Small intestine (tissue), 7 donors: ENCODE data around the gene TMEM72. TPM values are rescaled to one million over a fixed set of nuclear protein-coding genes. Genes with fewer than 3 reads are reported as not detected.
A peak's percentile ranks its signal among the peaks of the same experiment; 100 is the strongest.

ENCODE experiments used
- DNase-seq, 2 donors: peaks; one replicate each; pipeline versions ENCODE4 v3.0.0 to v3.0.0-alpha.2; 2013
- FAIRE-seq: peaks from 2 replicates; lab custom pipeline; 2012; peaks lifted over from hg19 to GRCh38; lab: Jason Lieb, UNC
- H3K27ac ChIP-seq, 3 donors: one replicate each; pipeline ENCODE4 v1.5.1; 2013; ENCODE audit warnings: low read length in 2 of 3, mild to moderate bottlenecking in 2 of 3, control low read depth in 1 of 3, inconsistent platforms in 1 of 3, low read depth in 1 of 3, moderate library complexity in 1 of 3
- H3K27me3 ChIP-seq, 3 donors: one replicate each; pipeline ENCODE4 v1.6.1; 2013; ENCODE audit warnings: low read length in 3 of 3, inconsistent platforms in 1 of 3; ENCODE audit not compliant: control insufficient read depth in 3 of 3, insufficient read depth in 3 of 3
- H3K36me3 ChIP-seq, 3 donors: one replicate each; pipeline ENCODE4 v1.6.1; 2013; ENCODE audit warnings: low read length in 3 of 3, inconsistent platforms in 1 of 3, low read depth in 1 of 3, mild to moderate bottlenecking in 1 of 3, moderate library complexity in 1 of 3; ENCODE audit not compliant: control insufficient read depth in 3 of 3, insufficient read depth in 2 of 3
- H3K4me1 ChIP-seq, 3 donors: one replicate each; pipeline ENCODE4 v1.6.1; 2013; ENCODE audit warnings: low read length in 2 of 3, inconsistent platforms in 1 of 3, low read depth in 1 of 3, mild to moderate bottlenecking in 1 of 3, moderate library complexity in 1 of 3; ENCODE audit not compliant: control insufficient read depth in 3 of 3, insufficient read depth in 2 of 3
- H3K4me3 ChIP-seq, 3 donors: one replicate each; pipeline ENCODE4 v1.5.1; 2013; ENCODE audit warnings: low read length in 3 of 3, control low read depth in 1 of 3, inconsistent platforms in 1 of 3, low read depth in 1 of 3, mild to moderate bottlenecking in 1 of 3, moderate library complexity in 1 of 3
- H3K9me3 ChIP-seq, 2 donors: one replicate each; pipeline ENCODE4 v1.6.1; 2013; ENCODE audit warnings: low read depth in 1 of 2, low read length in 1 of 2; ENCODE audit not compliant: control insufficient read depth in 2 of 2, insufficient read depth in 1 of 2
- WGBS, 3 donors: extraction: QIAGEN DNeasy Blood & Tissue Kit; methylation state at CpG; one replicate each; pipeline ENCODE4 v1.1.7; 2013; 5-methylcytosine and 5-hydroxymethylcytosine counted together
- polyA plus RNA-seq, 4 donors: library from polyadenylated mRNA; stranded (reverse) in 3 of 4; unstranded in 1 of 4; fragments of 200-250 nt in 3 of 4; fragments of 120-200 nt in 1 of 4; gene quantifications; one replicate each; pipeline versions ENCODE4 v1.2.1 to v1.2.3, GENCODE V29; 2013
- donor health status: healthy with polysubstance abuse.
- donor health status: control.
- donor health status: control.
- donor health status: Bipolar disorder and iron deficiency.
- donor health status: healthy.

TMEM72 gene
- polyA plus RNA-seq, 4 donors, result 0.28 to 0.64 TPM; not detected in 2

GRCh38 chr10:44935966-44936295 is 24.8 kb downstream of the TMEM72 start:
- 48 to 53% (median 51%) methylated on average over 3 of the region's 3 CpGs for WGBS, 3 donors
- H3K27me3 ChIP-seq, result no peaks in the 10 kb centered on the region
- H3K36me3 ChIP-seq, result no peaks in the 10 kb centered on the region
- no peak overlapping the region for H3K27ac ChIP-seq
- no peaks in the 10 kb centered on the region for H3K9me3 ChIP-seq
- DNase-seq, result no peak
- no peak overlapping the region for H3K4me3 ChIP-seq
- peaks cover 0 to 7% (median 0%) of the 10 kb centered on the region in 3 donors for H3K4me1 ChIP-seq
- no peak for FAIRE-seq

GRCh38 chr10:44936314-44936975 is 25.3 kb downstream of the TMEM72 start:
- FAIRE-seq, result no peak
- DNase-seq, result no peak
- Histone ChIP-seq H3K4me3 (no peak overlapping the region), H3K4me1 (peaks cover 0 to 7% (median 0%) of the 10 kb centered on the region in 3 donors), H3K36me3 (no peaks in the 10 kb centered on the region), H3K27me3 (no peaks in the 10 kb centered on the region), H3K9me3 (no peaks in the 10 kb centered on the region), H3K27ac (no peak overlapping the region)
- WGBS, 3 donors, result 79 to 89% (median 88%) methylated on average over 7 of the region's 7 CpGs

GRCh38 chr10:44937196-44938005 is 26.3 kb downstream of the TMEM72 start:
- FAIRE-seq (no peak), DNase-seq (no peak)
- H3K4me3 ChIP-seq, result no peak overlapping the region
- no peaks in the 10 kb centered on the region for H3K27me3 ChIP-seq
- peaks cover 0 to 7% (median 0%) of the 10 kb centered on the region in 3 donors for H3K4me1 ChIP-seq
- 81 to 92% (median 86%) methylated on average over 9 of the region's 9 CpGs for WGBS, 3 donors
- no peak overlapping the region for H3K27ac ChIP-seq
- no peaks in the 10 kb centered on the region for H3K36me3 ChIP-seq
- H3K9me3 ChIP-seq, result no peaks in the 10 kb centered on the region

DNA sequence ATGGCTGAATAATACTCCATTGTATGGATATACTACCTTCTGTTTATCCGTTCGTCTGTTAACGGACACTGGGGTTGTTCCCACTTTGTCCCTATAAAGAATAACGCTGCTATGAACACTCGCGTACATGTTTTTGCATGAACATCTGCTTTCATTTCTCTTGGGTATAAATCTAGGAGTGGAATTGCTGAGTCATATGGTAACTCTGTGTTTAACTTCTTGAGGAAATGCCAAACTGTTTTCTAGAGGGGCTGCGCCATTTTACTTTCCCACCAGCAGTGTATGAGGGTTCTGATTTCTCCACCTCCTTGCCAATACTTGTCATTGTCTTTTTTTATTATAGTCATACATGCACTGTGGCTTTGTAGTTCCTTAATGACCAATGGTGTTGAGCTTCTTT is 27.8 kb downstream of the TMEM72 start:
- Histone ChIP-seq H3K36me3 (no peaks in the 10 kb centered on the region), H3K9me3 (no peaks in the 10 kb centered on the region), H3K27ac (no peak overlapping the region), H3K4me1 (no peaks in the 10 kb centered on the region), H3K27me3 (no peaks in the 10 kb centered on the region), H3K4me3 (no peak overlapping the region)
- 88 to 97% (median 94%) methylated on average over 7 of the region's 7 CpGs for WGBS, 3 donors
- FAIRE-seq (no peak), DNase-seq (no peak)

GRCh38 chr10:44939691-44940401 is 28.7 kb downstream of the TMEM72 start:
- Histone ChIP-seq H3K27ac (no peak overlapping the region), H3K9me3 (no peaks in the 10 kb centered on the region)
- peak; percentile 84 for FAIRE-seq

GRCh38 chr10:44944354-44944753 is 33.2 kb downstream of the TMEM72 start:
- Histone ChIP-seq H3K36me3 (no peaks in the 10 kb centered on the region), H3K27me3 (no peaks in the 10 kb centered on the region), H3K27ac (no peak overlapping the region), H3K9me3 (no peaks in the 10 kb centered on the region), H3K4me3 (no peak overlapping the region), H3K4me1 (peaks cover 0 to 20% (median 1%) of the 10 kb centered on the region in 3 donors)
- WGBS, 3 donors, result 0 to 83% (median 33%) methylated on average over 1 of the region's 1 CpG
- DNase-seq (no peak), FAIRE-seq (no peak)

More at GRCh38 chr10:44939691-44940401, 28.7 kb downstream of the TMEM72 start:
- Histone ChIP-seq H3K4me3 (no peak overlapping the region), H3K27me3 (no peaks in the 10 kb centered on the region), H3K4me1 (no peaks in the 10 kb centered on the region), H3K36me3 (no peaks in the 10 kb centered on the region)
- DNase-seq, result peak; percentile 58 to 70
- WGBS, 3 donors, result 67 to 82% (median 79%) methylated on average over 7 of the region's 7 CpGs

- Histone ChIP-seq H3K36me3 (peaks cover 0 to 2% (median 0%) of the 10 kb centered on the region in 3 donors), H3K4me3 (no peak overlapping the region), H3K4me1 (peaks cover 0 to 38% (median 5%) of the 10 kb centered on the region in 3 donors), H3K9me3 (no peaks in the 10 kb centered on the region), H3K27ac (peak overlapping the region in 1 of 3 donors; percentile 52), H3K27me3 (no peaks in the 10 kb centered on the region)
- WGBS, 3 donors, result 18 to 48% (median 36%) methylated on average over 2 of the region's 2 CpGs
- FAIRE-seq, result no peak
- DNase-seq, result peak; percentile 39 to 48
Observed at GRCh38 chr10:44946205-44946604, 35.1 kb downstream of the TMEM72 start.
